HepG2 (cell line): ENCODE results near the gene ZC3H7B. TPM values are rescaled to one million over a fixed set of nuclear protein-coding genes. Genes with fewer than 3 reads are reported as not detected.

Experiments used
- ATF7 ChIP-seq, 2 experiments: fragments of 450-650 bp in 1 of 2; sonication (generic) in 1 of 2; formaldehyde crosslinking in 1 of 2; IDR thresholded peaks; 2 replicates each; pipeline versions ENCODE4 v1.4.0 to v1.6.1; 2016 to 2020; ENCODE audit warnings: antibody characterized with exemption in 1 of 2, mild to moderate bottlenecking in 1 of 2, missing genetic modification reagents in 1 of 2
- CEBPG ChIP-seq: IDR thresholded peaks from 2 replicates; pipeline ENCODE4 v1.6.1; 2016
- DNMT1 ChIP-seq: sonication (generic); formaldehyde crosslinking; IDR thresholded peaks from 2 replicates; pipeline ENCODE4 v1.5.1; 2020; ENCODE audit warnings: mild to moderate bottlenecking, missing genetic modification reagents
- ELF1 ChIP-seq: sonication (generic); formaldehyde crosslinking; IDR thresholded peaks from 2 replicates; pipeline ENCODE4 v1.4.0; 2020; ENCODE audit warnings: missing genetic modification reagents
- GABPA ChIP-seq, 2 experiments: IDR thresholded peaks; 2 replicates each; pipeline ENCODE4 v1.6.1; 2011 to 2016; ENCODE audit warnings: low read depth in 2 of 2, low read length in 1 of 2, missing biosample characterization in 1 of 2, missing genetic modification characterization in 1 of 2
- HMG20A ChIP-seq: IDR thresholded peaks from 2 replicates; pipeline ENCODE4 v1.6.1; 2016; ENCODE audit warnings: borderline replicate concordance
- HOXA5 ChIP-seq: sonication (generic); formaldehyde crosslinking; IDR thresholded peaks from 2 replicates; pipeline ENCODE4 v1.4.0; 2020; ENCODE audit warnings: missing genetic modification reagents
- MXI1 ChIP-seq: IDR thresholded peaks from 3 replicates; pipeline ENCODE4 v1.6.1; 2012; ENCODE audit warnings: low read depth, low read length, inconsistent platforms, borderline replicate concordance
- RFX5 ChIP-seq: IDR thresholded peaks from 2 replicates; pipeline ENCODE4 v1.6.1; 2011; ENCODE audit warnings: low read depth, low read length, improper control_type of control experiment
- ZNF567 ChIP-seq: sonication (generic); formaldehyde crosslinking; IDR thresholded peaks from 2 replicates; pipeline ENCODE4 v1.8.1; 2023; ENCODE audit warnings: mild to moderate bottlenecking, missing genetic modification reagents, borderline replicate concordance
- ZNF709 ChIP-seq: sonication (generic); formaldehyde crosslinking; IDR thresholded peaks from 2 replicates; pipeline ENCODE4 v1.5.0; 2020; ENCODE audit warnings: mild to moderate bottlenecking, missing genetic modification reagents
- ZNF761 ChIP-seq: sonication (generic); formaldehyde crosslinking; conservative IDR thresholded peaks from 2 replicates; pipeline ENCODE4 v1.4.0; 2020; ENCODE audit warnings: mild to moderate bottlenecking, missing genetic modification reagents
- ZNF891 ChIP-seq: sonication (generic); formaldehyde crosslinking; IDR thresholded peaks from 2 replicates; pipeline ENCODE4 v1.5.0; 2020; ENCODE audit warnings: mild to moderate bottlenecking, missing genetic modification reagents
- ZSCAN22 ChIP-seq: sonication (generic); formaldehyde crosslinking; IDR thresholded peaks from 2 replicates; pipeline ENCODE4 v1.4.0; 2020; ENCODE audit warnings: mild to moderate bottlenecking, missing genetic modification reagents
- polyA plus RNA-seq, 8 experiments: library from polyadenylated mRNA; depleted of rRNA in 3 of 8; stranded (reverse) in 7 of 8; unstranded in 1 of 8; fragments of >200 nt; fragmentation: Illumina TruSeq in 4 of 8; extraction: Trizol in 4 of 8; gene quantifications; 2 replicates each; pipeline versions ENCODE4 v1.2.1 to v1.2.3, GENCODE V29; 2011 to 2016; ENCODE audit warnings: low read depth in 4 of 8, missing spikeins in 1 of 8, mixed read lengths in 1 of 8; ENCODE audit not compliant: insufficient read depth in 1 of 8
- total RNA-seq, 5 experiments: library from RNA; depleted of rRNA; stranded (reverse); fragments of >200 nt; fragmentation: Illumina TruSeq; extraction: Trizol; gene quantifications; 2 replicates each; pipeline ENCODE4 v1.2.3, GENCODE V29; 2016; ENCODE audit warnings: low read depth in 1 of 5
- TF ChIP-seq, protein P1 (sequence below): sonication (generic); formaldehyde crosslinking; IDR thresholded peaks from 2 replicates; pipeline ENCODE4 v1.9.0; 2022; ENCODE audit warnings: missing genetic modification reagents, mild to moderate bottlenecking, borderline replicate concordance
- TF ChIP-seq, protein P2 (sequence below): sonication (generic); formaldehyde crosslinking; conservative IDR thresholded peaks from 2 replicates; pipeline ENCODE4 v1.4.0; 2020; ENCODE audit warnings: mild to moderate bottlenecking, missing genetic modification reagents, moderate library complexity
- TF ChIP-seq, protein P3 (sequence below): sonication (generic); formaldehyde crosslinking; IDR thresholded peaks from 2 replicates; pipeline ENCODE4 v1.5.0; 2020; ENCODE audit warnings: missing genetic modification reagents
- TF ChIP-seq, protein P4 (sequence below): sonication (generic); formaldehyde crosslinking; IDR thresholded peaks from 2 replicates; pipeline ENCODE4 v1.5.0; 2020; ENCODE audit warnings: missing genetic modification reagents
- TF ChIP-seq, protein P5 (sequence below): sonication (generic); formaldehyde crosslinking; IDR thresholded peaks from 2 replicates; pipeline ENCODE4 v1.8.0; 2022; ENCODE audit warnings: missing genetic modification reagents, low read depth, mild to moderate bottlenecking, borderline replicate concordance

The ZC3H7B gene
- total and polyA plus RNA-seq, 2 of the 13 experiments (the other 11 are each of a cell fraction or from before 2014, with no cell fraction given): 26.4 to 37.2 TPM

DNA sequence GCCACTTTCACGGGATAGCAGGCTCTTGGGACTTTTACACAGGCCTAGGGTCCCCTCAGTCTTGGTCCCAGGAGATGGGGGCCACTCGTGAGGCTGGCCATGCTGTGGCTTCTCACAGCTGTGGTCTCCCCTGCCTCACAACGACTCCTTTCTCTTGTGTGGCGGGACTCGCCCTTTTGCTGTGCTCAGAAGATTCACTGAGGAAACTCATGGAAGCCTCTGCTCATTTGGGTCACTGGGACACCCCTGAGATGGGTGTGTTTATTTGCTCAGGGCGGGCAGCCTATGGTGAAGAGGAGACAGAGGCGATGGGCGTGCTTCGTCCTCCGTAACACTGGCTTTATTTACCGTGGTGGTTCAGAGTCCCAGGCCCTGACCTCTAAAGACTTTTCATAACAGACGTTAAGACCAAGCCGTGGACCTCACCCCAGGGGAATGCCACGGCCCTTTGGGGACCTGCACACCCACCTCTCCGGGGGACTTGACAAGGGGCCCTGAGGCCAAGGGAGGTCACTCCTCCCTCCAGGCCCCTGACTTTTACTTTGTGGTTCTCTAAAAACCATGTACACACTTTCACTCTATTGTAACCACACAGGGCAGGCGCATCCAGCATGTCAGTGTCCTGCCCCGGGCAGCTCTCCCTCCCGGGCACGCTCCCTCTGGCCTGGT lies 96.0 kb downstream of the ZC3H7B start (continued):
- TF ChIP-seq ZNF567 (CRISPR knock-in tag) (no peak; the same call in 1 of the 2 replicates), ELF1 (CRISPR knock-in tag) (no peak), RFX5 (no peak), HMG20A (CRISPR knock-in tag) (peak; percentile 59), MXI1 (peak; percentile 77; the same call in 2 of the 3 replicates), ATF7 (IDR thresholded peaks at IDR 0.05) (no peak), ATF7 (CRISPR knock-in tag; IDR thresholded peaks at IDR 0.05) (no peak; the same call in 1 of the 2 replicates), DNMT1 (CRISPR knock-in tag) (0 out of 2 replicates have a peak, but pooled peaks have one; percentile 56), HOXA5 (CRISPR knock-in tag) (no peak), CEBPG (CRISPR knock-in tag) (peak; percentile 30), ZNF891 (CRISPR knock-in tag) (no peak), GABPA (IDR thresholded peaks at IDR 0.05; ENCODE audit: low read depth, low read length) (no peak), GABPA (CRISPR knock-in tag; IDR thresholded peaks at IDR 0.05; ENCODE audit: low read depth) (0 out of 2 replicates have a peak, but pooled peaks have one; percentile 12), ZNF761 (CRISPR knock-in tag) (0 out of 2 replicates have a peak, but pooled peaks have one; percentile 53), ZSCAN22 (CRISPR knock-in tag) (no peak), ZNF709 (CRISPR knock-in tag) (0 out of 2 replicates have a peak, but pooled peaks have one; percentile 40)
- TF ChIP-seq, protein P1, sequence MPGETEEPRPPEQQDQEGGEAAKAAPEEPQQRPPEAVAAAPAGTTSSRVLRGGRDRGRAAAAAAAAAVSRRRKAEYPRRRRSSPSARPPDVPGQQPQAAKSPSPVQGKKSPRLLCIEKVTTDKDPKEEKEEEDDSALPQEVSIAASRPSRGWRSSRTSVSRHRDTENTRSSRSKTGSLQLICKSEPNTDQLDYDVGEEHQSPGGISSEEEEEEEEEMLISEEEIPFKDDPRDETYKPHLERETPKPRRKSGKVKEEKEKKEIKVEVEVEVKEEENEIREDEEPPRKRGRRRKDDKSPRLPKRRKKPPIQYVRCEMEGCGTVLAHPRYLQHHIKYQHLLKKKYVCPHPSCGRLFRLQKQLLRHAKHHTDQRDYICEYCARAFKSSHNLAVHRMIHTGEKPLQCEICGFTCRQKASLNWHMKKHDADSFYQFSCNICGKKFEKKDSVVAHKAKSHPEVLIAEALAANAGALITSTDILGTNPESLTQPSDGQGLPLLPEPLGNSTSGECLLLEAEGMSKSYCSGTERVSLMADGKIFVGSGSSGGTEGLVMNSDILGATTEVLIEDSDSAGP (CRISPR knock-in tag): peak; percentile 59; the same call in 1 of the 2 replicates
- TF ChIP-seq, protein P2, sequence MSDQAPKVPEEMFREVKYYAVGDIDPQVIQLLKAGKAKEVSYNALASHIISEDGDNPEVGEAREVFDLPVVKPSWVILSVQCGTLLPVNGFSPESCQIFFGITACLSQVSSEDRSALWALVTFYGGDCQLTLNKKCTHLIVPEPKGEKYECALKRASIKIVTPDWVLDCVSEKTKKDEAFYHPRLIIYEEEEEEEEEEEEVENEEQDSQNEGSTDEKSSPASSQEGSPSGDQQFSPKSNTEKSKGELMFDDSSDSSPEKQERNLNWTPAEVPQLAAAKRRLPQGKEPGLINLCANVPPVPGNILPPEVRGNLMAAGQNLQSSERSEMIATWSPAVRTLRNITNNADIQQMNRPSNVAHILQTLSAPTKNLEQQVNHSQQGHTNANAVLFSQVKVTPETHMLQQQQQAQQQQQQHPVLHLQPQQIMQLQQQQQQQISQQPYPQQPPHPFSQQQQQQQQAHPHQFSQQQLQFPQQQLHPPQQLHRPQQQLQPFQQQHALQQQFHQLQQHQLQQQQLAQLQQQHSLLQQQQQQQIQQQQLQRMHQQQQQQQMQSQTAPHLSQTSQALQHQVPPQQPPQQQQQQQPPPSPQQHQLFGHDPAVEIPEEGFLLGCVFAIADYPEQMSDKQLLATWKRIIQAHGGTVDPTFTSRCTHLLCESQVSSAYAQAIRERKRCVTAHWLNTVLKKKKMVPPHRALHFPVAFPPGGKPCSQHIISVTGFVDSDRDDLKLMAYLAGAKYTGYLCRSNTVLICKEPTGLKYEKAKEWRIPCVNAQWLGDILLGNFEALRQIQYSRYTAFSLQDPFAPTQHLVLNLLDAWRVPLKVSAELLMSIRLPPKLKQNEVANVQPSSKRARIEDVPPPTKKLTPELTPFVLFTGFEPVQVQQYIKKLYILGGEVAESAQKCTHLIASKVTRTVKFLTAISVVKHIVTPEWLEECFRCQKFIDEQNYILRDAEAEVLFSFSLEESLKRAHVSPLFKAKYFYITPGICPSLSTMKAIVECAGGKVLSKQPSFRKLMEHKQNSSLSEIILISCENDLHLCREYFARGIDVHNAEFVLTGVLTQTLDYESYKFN (CRISPR knock-in tag): peak; percentile 96
- TF ChIP-seq, protein P3, sequence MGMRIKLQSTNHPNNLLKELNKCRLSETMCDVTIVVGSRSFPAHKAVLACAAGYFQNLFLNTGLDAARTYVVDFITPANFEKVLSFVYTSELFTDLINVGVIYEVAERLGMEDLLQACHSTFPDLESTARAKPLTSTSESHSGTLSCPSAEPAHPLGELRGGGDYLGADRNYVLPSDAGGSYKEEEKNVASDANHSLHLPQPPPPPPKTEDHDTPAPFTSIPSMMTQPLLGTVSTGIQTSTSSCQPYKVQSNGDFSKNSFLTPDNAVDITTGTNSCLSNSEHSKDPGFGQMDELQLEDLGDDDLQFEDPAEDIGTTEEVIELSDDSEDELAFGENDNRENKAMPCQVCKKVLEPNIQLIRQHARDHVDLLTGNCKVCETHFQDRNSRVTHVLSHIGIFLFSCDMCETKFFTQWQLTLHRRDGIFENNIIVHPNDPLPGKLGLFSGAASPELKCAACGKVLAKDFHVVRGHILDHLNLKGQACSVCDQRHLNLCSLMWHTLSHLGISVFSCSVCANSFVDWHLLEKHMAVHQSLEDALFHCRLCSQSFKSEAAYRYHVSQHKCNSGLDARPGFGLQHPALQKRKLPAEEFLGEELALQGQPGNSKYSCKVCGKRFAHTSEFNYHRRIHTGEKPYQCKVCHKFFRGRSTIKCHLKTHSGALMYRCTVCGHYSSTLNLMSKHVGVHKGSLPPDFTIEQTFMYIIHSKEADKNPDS (CRISPR knock-in tag): no peak
- TF ChIP-seq, protein P4, sequence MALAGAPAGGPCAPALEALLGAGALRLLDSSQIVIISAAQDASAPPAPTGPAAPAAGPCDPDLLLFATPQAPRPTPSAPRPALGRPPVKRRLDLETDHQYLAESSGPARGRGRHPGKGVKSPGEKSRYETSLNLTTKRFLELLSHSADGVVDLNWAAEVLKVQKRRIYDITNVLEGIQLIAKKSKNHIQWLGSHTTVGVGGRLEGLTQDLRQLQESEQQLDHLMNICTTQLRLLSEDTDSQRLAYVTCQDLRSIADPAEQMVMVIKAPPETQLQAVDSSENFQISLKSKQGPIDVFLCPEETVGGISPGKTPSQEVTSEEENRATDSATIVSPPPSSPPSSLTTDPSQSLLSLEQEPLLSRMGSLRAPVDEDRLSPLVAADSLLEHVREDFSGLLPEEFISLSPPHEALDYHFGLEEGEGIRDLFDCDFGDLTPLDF (CRISPR knock-in tag): no peak
- TF ChIP-seq, protein P5, sequence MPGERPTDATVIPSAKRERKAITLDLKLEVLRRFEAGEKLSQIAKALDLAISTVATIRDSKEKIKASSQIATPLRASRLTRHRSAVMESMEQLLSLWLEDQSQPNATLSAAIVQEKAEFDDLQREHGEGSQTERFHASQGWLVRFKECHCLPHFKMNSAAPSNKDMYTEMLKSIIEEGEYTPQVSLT (CRISPR knock-in tag): no peak
